Measurements from ENCODE around the gene LYRM7.
"Not testable (repeated sequence)": the region's sequence is repeated elsewhere in the genome, so short reads cannot be mapped to it uniquely, and the experiment has no call there.

Gene LYRM7

DNA sequence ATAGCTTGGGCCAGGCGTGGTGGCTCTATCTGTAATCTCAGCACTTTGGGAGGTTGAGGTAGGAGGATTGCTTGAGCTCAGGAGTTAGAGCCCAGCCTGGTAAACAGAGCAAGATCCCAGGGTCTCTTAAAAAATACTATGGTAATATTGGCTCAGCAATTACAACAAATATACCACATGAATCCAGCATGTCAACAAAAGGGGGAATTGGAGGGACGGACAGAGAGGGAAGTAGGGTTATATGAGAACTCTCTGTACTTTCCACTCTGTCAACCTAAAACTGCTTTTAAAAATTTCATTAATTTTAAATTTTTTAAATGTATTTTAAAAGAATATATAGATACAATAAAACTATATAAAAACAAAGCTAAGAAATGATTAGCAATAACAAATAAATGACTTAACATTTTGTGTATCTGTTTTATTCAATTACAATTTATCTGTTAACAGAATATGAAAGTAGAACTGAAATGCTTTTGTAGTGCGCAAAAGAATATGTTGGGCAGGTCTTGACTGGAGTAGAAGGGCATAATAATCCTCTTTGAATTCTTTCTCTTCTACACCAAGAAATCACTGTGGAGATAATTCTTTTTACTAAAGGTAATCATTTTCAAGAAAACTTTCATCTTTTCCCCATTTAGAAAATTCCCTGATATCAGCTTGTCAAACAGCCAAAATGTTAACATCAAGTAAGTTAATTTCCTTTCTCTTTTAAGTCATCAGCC lies 80.2 kb downstream of the LYRM7 start:
- TF ChIP-seq, protein P1, sequence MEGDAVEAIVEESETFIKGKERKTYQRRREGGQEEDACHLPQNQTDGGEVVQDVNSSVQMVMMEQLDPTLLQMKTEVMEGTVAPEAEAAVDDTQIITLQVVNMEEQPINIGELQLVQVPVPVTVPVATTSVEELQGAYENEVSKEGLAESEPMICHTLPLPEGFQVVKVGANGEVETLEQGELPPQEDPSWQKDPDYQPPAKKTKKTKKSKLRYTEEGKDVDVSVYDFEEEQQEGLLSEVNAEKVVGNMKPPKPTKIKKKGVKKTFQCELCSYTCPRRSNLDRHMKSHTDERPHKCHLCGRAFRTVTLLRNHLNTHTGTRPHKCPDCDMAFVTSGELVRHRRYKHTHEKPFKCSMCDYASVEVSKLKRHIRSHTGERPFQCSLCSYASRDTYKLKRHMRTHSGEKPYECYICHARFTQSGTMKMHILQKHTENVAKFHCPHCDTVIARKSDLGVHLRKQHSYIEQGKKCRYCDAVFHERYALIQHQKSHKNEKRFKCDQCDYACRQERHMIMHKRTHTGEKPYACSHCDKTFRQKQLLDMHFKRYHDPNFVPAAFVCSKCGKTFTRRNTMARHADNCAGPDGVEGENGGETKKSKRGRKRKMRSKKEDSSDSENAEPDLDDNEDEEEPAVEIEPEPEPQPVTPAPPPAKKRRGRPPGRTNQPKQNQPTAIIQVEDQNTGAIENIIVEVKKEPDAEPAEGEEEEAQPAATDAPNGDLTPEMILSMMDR (IDR thresholded peaks at IDR 0.05; ENCODE audit: control insufficient read depth, insufficient read depth, low read depth, low read length, missing control alignments), result no peak
- no peak overlapping the region for H3K4me3 ChIP-seq (ENCODE audit: control insufficient read depth, low read depth, low read length)
- DNase-seq (ENCODE audit: low read depth), result no peak

DNA sequence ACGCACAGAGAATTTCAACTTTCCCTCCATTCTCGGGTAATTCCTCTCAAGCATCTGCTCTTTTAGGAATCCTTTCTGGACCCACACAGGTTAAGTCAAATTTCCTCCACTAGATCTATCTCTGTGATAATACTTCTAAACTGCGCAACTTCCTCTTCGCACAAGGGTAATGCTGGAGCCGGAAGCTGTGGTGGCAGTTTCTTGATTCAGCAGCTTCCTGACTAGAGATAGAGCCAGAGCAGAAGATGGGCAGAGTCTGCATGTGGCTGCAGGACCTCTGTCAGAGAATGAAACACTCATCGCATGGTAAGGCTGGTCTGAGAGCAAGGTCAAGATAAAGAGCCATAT lies 82.1 kb downstream of the LYRM7 start:
- H3K4me3 ChIP-seq (ENCODE audit: control insufficient read depth, low read depth, low read length), result no peak overlapping the region
- no peak for DNase-seq (ENCODE audit: low read depth)
- TF ChIP-seq, protein P1 (IDR thresholded peaks at IDR 0.05; ENCODE audit: control insufficient read depth, insufficient read depth, low read depth, low read length, missing control alignments), result no peak

DNA sequence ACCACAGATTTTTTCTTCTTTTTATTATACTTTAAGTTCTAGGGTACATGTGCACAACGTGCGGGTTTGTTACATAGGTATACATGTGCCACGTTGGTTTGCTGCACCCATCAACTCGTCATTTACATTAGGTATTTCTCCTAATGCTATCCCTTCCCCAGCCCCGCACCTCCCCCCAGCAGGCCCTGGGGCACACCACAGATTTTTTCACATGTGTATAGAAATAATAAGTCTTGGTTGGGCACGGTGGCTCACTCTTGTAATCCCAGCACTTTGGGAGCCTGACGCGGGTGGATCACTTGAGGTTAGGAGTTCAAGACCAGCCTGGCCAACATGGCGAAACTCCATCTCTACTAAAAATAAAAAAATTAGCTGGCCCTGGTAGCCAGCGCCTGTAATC lies 83.3 kb downstream of the LYRM7 start:
- not testable (repeated sequence) for DNase-seq (ENCODE audit: low read depth); H3K4me3 ChIP-seq (ENCODE audit: control insufficient read depth, low read depth, low read length)

DNA sequence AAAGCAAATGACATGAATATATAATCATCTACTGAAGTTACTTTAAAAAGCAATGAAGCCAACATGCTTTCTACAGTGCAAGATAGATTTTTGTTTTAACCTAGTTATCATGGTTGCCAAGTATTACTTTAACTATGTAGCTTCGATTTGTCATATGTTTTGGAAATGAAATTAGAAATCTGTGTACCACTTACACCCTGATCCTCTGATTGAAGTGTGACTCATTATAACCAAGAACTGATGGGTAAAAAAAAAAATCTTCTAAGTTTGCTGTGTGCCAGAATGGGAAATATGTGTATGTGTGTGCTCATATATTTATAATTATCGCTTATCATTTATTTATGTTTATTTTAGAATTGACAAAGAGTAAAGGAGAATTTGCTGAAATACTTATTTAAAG lies 84.0 kb downstream of the LYRM7 start:
- no peak for DNase-seq (ENCODE audit: low read depth)
- TF ChIP-seq, protein P1 (IDR thresholded peaks at IDR 0.05; ENCODE audit: control insufficient read depth, insufficient read depth, low read depth, low read length, missing control alignments), result no peak

More for the DNA sequence above, 84.0 kb downstream of the LYRM7 start:
- H3K4me3 ChIP-seq (ENCODE audit: control insufficient read depth, low read depth, low read length), result no peak overlapping the region

Measured in AG09309 (cell line).